Measurements from ENCODE around the gene PCMTD2. TPM values are rescaled to one million over a fixed set of nuclear protein-coding genes. Genes with fewer than 3 reads are reported as not detected.

Gene PCMTD2
- total RNA-seq, 1 donor from 2014 or later, result 53.4 TPM

GRCh38 chr20:64253443-64253842 lies 2.1 kb upstream of the PCMTD2 start:
- ATAC-seq (ENCODE audit: low read depth) (no peak), DNase-seq (no peak)
- no peaks in the 10 kb centered on the region for H3K36me3 Mint-ChIP-seq (ENCODE audit: low read depth)
- ChIA-PET CTCF (interaction anchor here (0.9 kb wide), 1 partner anchor 133 kb away, joined by 3 read pairs; no protein-coding TSS in a partner anchor), POLR2A (no interaction called here)
- no peaks in the 10 kb centered on the region for H3K9me3 Mint-ChIP-seq
- TF ChIP-seq CTCF (IDR thresholded peaks at IDR 0.05), result no peak
- H3K27ac Mint-ChIP-seq, result no peak overlapping the region
- H3K27me3 Mint-ChIP-seq, result peaks cover 8% of the 10 kb centered on the region
- intact Hi-C loops (cut with micrococcal nuclease), result no loop called here
- peaks cover 41% of the 10 kb centered on the region for H3K4me1 Mint-ChIP-seq
- no peak overlapping the region for H3K4me3 Mint-ChIP-seq

- ATAC-seq (ENCODE audit: low read depth), result no peak
- H3K27ac Mint-ChIP-seq, result peak overlapping the region; percentile 15
- intact Hi-C loops (cut with micrococcal nuclease), result no loop called here
Measured at GRCh38 chr20:64254156-64254555, 1.4 kb upstream of the PCMTD2 start.

GRCh38 chr20:64254571-64255360 lies 782 bp upstream of the PCMTD2 start:
- DNase-seq, result no peak
- ATAC-seq (ENCODE audit: low read depth), result no peak

More at GRCh38 chr20:64254156-64254555, 1.4 kb upstream of the PCMTD2 start:
- ChIA-PET POLR2A (no interaction called here), CTCF (interaction anchor here (0.9 kb wide), 1 partner anchor 133 kb away, joined by 3 read pairs; no protein-coding TSS in a partner anchor)
- Mint-ChIP-seq H3K4me3 (peak overlapping the region; percentile 78), H3K36me3 (ENCODE audit: low read depth) (no peaks in the 10 kb centered on the region), H3K27me3 (peaks cover 8% of the 10 kb centered on the region), H3K9me3 (no peaks in the 10 kb centered on the region), H3K4me1 (peaks cover 48% of the 10 kb centered on the region)
- DNase-seq, result no peak
- no peak for TF ChIP-seq CTCF (IDR thresholded peaks at IDR 0.05)

GRCh38 chr20:64256282-64256935 lies 861 bp downstream of the PCMTD2 start:
- Mint-ChIP-seq H3K4me3 (peak overlapping the region; percentile 94), H3K27ac (peak overlapping the region; percentile 95), H3K27me3 (peaks cover 2% of the 10 kb centered on the region), H3K9me3 (no peaks in the 10 kb centered on the region), H3K4me1 (peaks cover 60% of the 10 kb centered on the region), H3K36me3 (ENCODE audit: low read depth) (peaks cover 17% of the 10 kb centered on the region)
- ATAC-seq (ENCODE audit: low read depth) (no peak), DNase-seq (no peak)
- ChIA-PET POLR2A (interaction anchor here (1.0 kb wide), 2 partner anchors 14 to 736 kb away, joined by 3 to 5 read pairs; partner anchors contain the start of gene PPDPF), CTCF (no interaction called here)
- TF ChIP-seq CTCF (IDR thresholded peaks at IDR 0.05), result no peak
- intact Hi-C loops (cut with micrococcal nuclease), result no loop called here

More at GRCh38 chr20:64254571-64255360, 782 bp upstream of the PCMTD2 start:
- intact Hi-C loops (cut with micrococcal nuclease), result no loop called here
- H3K27me3 Mint-ChIP-seq, result peaks cover 8% of the 10 kb centered on the region
- H3K36me3 Mint-ChIP-seq (ENCODE audit: low read depth), result peaks cover under 1% of the 10 kb centered on the region
- ChIA-PET POLR2A (interaction anchor here (1.0 to 1.2 kb wide), 3 partner anchors 12 to 175 kb away, joined by 3 to 4 read pairs (median 4); partner anchors contain the start of genes LKAAEAR1 and RGS19), CTCF (no interaction called here)
- H3K9me3 Mint-ChIP-seq, result no peaks in the 10 kb centered on the region
- H3K4me1 Mint-ChIP-seq, result peaks cover 49% of the 10 kb centered on the region
- peak overlapping the region; percentile 68 for H3K27ac Mint-ChIP-seq
- H3K4me3 Mint-ChIP-seq, result peak overlapping the region; percentile 78
- TF ChIP-seq CTCF (IDR thresholded peaks at IDR 0.05), result no peak
